GM19468 (cell line): Measurements from ENCODE around the gene CD4.

Experiments used
- ATAC-seq: cut with Tn5 transposase; IDR thresholded peaks from one replicate; pipeline ENCODE4 v1.9.1; 2021; ENCODE audit warnings: mild to moderate bottlenecking, moderate library complexity, moderate number of reproducible peaks; ENCODE audit not compliant: unreplicated experiment; ENCODE audit errors: extremely low read depth

CD4 gene

GRCh38 chr12:6826125-6826733, 36.9 kb downstream of the CD4 start:
- ATAC-seq, result no peak

- no peak for ATAC-seq
Measured at GRCh38 chr12:6826734-6827436, 37.6 kb downstream of the CD4 start.

GRCh38 chr12:6827437-6827911, 38.1 kb downstream of the CD4 start:
- no peak for ATAC-seq

GRCh38 chr12:6827982-6828780, 38.9 kb downstream of the CD4 start, which contains the start of gene P3H3:
TSS of gene P3H3 (plus strand) at chr12:6828407. CDS start at chr12:6828441, 34 bp downstream.
- no peak for ATAC-seq

GRCh38 chr12:6828781-6829535, 39.6 kb downstream of the CD4 start:
- no peak for ATAC-seq

- ATAC-seq, result no peak
Measured at GRCh38 chr12:6829536-6830220, 40.4 kb downstream of the CD4 start.

GRCh38 chr12:6830286-6830890, 41.1 kb downstream of the CD4 start:
- no peak for ATAC-seq

GRCh38 chr12:6830999-6831398, 41.7 kb downstream of the CD4 start:
- no peak for ATAC-seq

- ATAC-seq, result no peak
Measured at GRCh38 chr12:6831450-6831995, 42.2 kb downstream of the CD4 start.

- ATAC-seq, result no peak
Measured at GRCh38 chr12:6832125-6832524, 42.8 kb downstream of the CD4 start.

- ATAC-seq, result no peak
Measured at GRCh38 chr12:6833189-6833890, 44.0 kb downstream of the CD4 start.

GRCh38 chr12:6834254-6834653, 44.9 kb downstream of the CD4 start:
- no peak for ATAC-seq

GRCh38 chr12:6834873-6835272, 45.5 kb downstream of the CD4 start:
- no peak for ATAC-seq

- no peak for ATAC-seq
Measured at GRCh38 chr12:6836851-6837250, 47.5 kb downstream of the CD4 start.

- no peak for ATAC-seq
Measured at GRCh38 chr12:6837370-6838060, 48.2 kb downstream of the CD4 start.

- ATAC-seq, result no peak
Measured at GRCh38 chr12:6838854-6839253, 49.5 kb downstream of the CD4 start.

- ATAC-seq, result no peak
Measured at GRCh38 chr12:6839482-6840201, 50.3 kb downstream of the CD4 start.
